WI38 (cell line): ENCODE data around the gene BPIFB3.
"Not testable (repeated sequence)": the region's sequence is repeated elsewhere in the genome, so short reads cannot be mapped to it uniquely, and the experiment has no call there.

Experiments used
- H3K4me3 ChIP-seq: 2 replicates; pipeline ENCODE4 v1.5.1; 2011; ENCODE audit warnings: low read depth, mild to moderate bottlenecking, control low read depth, low read length
- CTCF ChIP-seq: IDR thresholded peaks from 2 replicates; pipeline ENCODE4 v1.5.1; 2012; ENCODE audit warnings: low read depth, mild to moderate bottlenecking, control low read depth, low read length

Gene BPIFB3

GRCh38 chr20:33120934-33121333 is 67.2 kb downstream of the BPIFB3 start:
- H3K4me3 ChIP-seq: no peak overlapping the region
- no peak for TF ChIP-seq CTCF

DNA sequence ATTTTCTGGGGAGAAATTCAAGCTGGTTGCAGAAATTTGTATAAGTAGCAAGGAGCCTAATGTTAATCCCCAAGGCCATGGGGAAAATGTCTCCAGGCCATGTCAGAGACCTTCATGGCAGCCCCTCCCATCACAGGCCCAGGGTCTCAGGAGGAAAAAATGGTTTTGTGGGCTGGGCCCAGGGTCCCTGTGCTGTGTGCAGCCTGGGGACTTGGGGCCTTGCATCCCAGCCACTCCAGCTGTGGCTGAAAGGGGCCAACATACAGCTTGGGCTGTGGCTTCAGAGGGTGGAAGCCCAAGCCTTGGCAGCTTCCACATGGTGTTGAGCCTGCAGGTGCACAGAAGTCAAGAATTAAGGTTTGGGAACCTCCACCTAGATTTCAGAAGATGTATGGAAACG is 68.6 kb downstream of the BPIFB3 start:
- not testable (repeated sequence) for H3K4me3 ChIP-seq
